Cardiac muscle cell (in vitro differentiated cells and primary cell): ENCODE data around the gene SLC66A2. TPM values are rescaled to one million over a fixed set of nuclear protein-coding genes. Genes with fewer than 3 reads are reported as not detected.

Experiments used
- DNase-seq, 2 donors: peaks; one replicate each; pipeline versions ENCODE4 v3.0.0 to v3.0.0-alpha.2; 2010 to 2017; ENCODE audit warnings: low read depth in 1 of 2, low spot score in 1 of 2
- H3K27ac ChIP-seq: fragments of 200-600 bp; sonication (generic); 2 replicates; pipeline ENCODE4 v1.5.1; 2016
- H3K27me3 ChIP-seq: fragments of 200-600 bp; sonication (generic); 2 replicates; pipeline ENCODE4 v1.6.0; 2016; ENCODE audit warnings: control low read depth
- H3K36me3 ChIP-seq: fragments of 200-600 bp; sonication (generic); 2 replicates; pipeline ENCODE4 v1.5.1; 2016; ENCODE audit warnings: control low read depth
- H3K4me1 ChIP-seq: fragments of 200-600 bp; sonication (generic); 2 replicates; pipeline ENCODE4 v1.8.1; 2017; ENCODE audit warnings: low read depth, mild to moderate bottlenecking, mixed run types
- H3K4me3 ChIP-seq: fragments of 200-600 bp; sonication (generic); 2 replicates; pipeline ENCODE4 v1.5.1; 2016; ENCODE audit warnings: mild to moderate bottlenecking
- H3K9me3 ChIP-seq: fragments of 200-600 bp; sonication (generic); 2 replicates; pipeline ENCODE4 v1.5.1; 2017; ENCODE audit warnings: low read depth, mild to moderate bottlenecking, control low read depth
- CTCF ChIP-seq: IDR thresholded peaks from 2 replicates; pipeline ENCODE4 v1.5.1; 2012; ENCODE audit warnings: low read depth, mild to moderate bottlenecking, low read length
- polyA plus RNA-seq: library from polyadenylated mRNA; unstranded; fragments of >200 nt; fragmentation: Nextera tagmentation; extraction: Ambion mirVana; gene quantifications from 2 replicates; pipeline ENCODE4 v1.2.1, GENCODE V29; 2016
- total RNA-seq: library from RNA; depleted of rRNA; stranded (reverse); fragments of >200 nt; gene quantifications from 2 replicates; pipeline ENCODE4 v1.2.3, GENCODE V29; 2016

SLC66A2 gene
- total and polyA plus RNA-seq, 2 experiments from 2014 or later: 36.4 to 43.9 TPM

GRCh38 chr18:79947881-79948610 lies 3.4 kb downstream of the SLC66A2 start:
- H3K4me1 ChIP-seq: peaks cover 1% of the 10 kb centered on the region
- no peak for TF ChIP-seq CTCF
- H3K27me3 ChIP-seq: peaks cover 13% of the 10 kb centered on the region
- H3K9me3 ChIP-seq: no peaks in the 10 kb centered on the region
- H3K36me3 ChIP-seq: no peaks in the 10 kb centered on the region
- no peak overlapping the region for H3K27ac ChIP-seq
- no peak overlapping the region for H3K4me3 ChIP-seq
- no peak for DNase-seq

- H3K27ac ChIP-seq: no peak overlapping the region
- H3K9me3 ChIP-seq: no peaks in the 10 kb centered on the region
- H3K4me3 ChIP-seq: no peak overlapping the region
- H3K4me1 ChIP-seq: peaks cover 10% of the 10 kb centered on the region
- H3K27me3 ChIP-seq: peaks cover 4% of the 10 kb centered on the region
- no peak for TF ChIP-seq CTCF
- H3K36me3 ChIP-seq: no peaks in the 10 kb centered on the region
- DNase-seq: no peak
Measured at GRCh38 chr18:79947054-79947755, 4.2 kb downstream of the SLC66A2 start.

- H3K4me1 ChIP-seq: peaks cover 11% of the 10 kb centered on the region
- H3K36me3 ChIP-seq: no peaks in the 10 kb centered on the region
- no peak overlapping the region for H3K27ac ChIP-seq
- no peak for DNase-seq
- TF ChIP-seq CTCF: no peak
- H3K4me3 ChIP-seq: no peak overlapping the region
- no peaks in the 10 kb centered on the region for H3K9me3 ChIP-seq
- H3K27me3 ChIP-seq: no peaks in the 10 kb centered on the region
Measured at GRCh38 chr18:79945118-79946042, 6.1 kb downstream of the SLC66A2 start.

- H3K4me1 ChIP-seq: peaks cover 11% of the 10 kb centered on the region
- no peak for TF ChIP-seq CTCF
- H3K36me3 ChIP-seq: no peaks in the 10 kb centered on the region
- no peaks in the 10 kb centered on the region for H3K9me3 ChIP-seq
- H3K4me3 ChIP-seq: no peak overlapping the region
- H3K27ac ChIP-seq: no peak overlapping the region
- DNase-seq: no peak
- H3K27me3 ChIP-seq: no peaks in the 10 kb centered on the region
Measured at GRCh38 chr18:79944746-79945117, 6.7 kb downstream of the SLC66A2 start.

- H3K36me3 ChIP-seq: no peaks in the 10 kb centered on the region
- H3K4me1 ChIP-seq: peaks cover 11% of the 10 kb centered on the region
- H3K4me3 ChIP-seq: no peak overlapping the region
- no peak for TF ChIP-seq CTCF
- H3K27me3 ChIP-seq: no peaks in the 10 kb centered on the region
- DNase-seq: peak in 1 of 2 donors; percentile 65
- H3K27ac ChIP-seq: no peak overlapping the region
- H3K9me3 ChIP-seq: no peaks in the 10 kb centered on the region
Measured at GRCh38 chr18:79944126-79944731, 7.2 kb downstream of the SLC66A2 start.
